HG03460 (cell line): Measurements from ENCODE around the gene NPAS2.

Experiments
- ATAC-seq: cut with Tn5 transposase; IDR thresholded peaks from one replicate; pipeline ENCODE4 v1.9.1; 2021; ENCODE audit not compliant: unreplicated experiment

Gene NPAS2

DNA sequence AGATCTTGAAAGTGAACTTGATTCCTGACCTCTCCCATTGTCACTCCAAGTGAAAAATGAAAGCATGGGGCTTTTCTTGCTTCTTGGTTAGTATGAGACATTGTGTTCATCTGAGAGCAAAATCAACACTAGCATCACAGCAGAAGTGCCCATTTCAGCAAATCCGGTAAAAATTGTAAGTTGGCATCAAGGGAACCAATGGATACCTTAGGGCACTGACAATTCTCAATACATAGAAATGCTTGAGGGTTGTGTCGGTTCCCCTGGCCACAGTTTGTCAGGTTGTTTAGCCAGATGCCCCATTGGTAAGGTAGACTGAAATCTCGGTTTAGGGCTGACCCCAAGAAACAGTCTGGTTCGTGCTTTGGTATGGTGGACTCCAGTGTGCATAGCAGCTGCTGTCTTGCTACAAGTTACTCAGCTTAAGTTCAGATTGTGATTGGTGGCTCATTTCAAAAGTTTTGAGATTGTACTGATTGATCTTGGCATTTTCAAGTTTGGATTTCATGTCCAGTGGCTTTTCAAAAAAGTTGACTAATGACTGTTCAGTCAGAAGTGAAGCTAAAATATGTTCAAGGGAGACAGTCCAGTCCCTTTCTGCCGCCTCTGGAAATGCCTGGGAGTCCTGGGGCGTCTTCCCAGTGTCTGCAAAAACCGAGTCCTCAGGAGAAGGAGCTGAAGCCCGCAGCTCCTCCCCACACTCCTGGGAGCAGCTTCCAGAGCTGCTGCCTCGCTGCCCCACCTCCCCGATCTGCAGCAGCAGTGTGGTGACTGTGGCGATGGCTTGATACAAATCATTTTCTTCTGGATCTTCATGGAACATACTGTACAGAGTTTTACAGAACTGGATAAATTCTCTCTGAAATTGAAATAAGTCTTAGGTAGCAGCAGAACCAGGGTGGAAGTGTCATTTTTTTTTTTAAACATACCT is 187.7 kb downstream of the NPAS2 start:
- ATAC-seq: no peak

DNA sequence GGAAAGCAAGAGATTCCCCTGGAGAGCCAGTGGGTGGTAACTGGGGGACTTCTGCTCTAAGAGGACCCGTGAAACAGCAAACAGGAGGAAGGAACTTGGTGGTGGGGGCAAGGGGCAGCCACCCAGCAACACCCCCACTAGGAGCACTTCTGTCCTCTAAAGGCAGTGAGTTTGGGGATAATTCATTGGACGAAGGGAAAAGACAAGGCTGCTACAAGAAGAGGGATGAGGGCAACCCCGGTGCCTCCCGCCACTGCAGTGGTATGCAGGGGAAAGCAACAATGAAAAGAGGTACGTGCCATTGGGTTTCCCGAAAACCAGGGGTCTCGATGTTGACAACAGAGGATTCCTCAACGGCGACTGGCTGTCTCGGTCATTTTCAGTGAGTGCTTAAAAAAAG is 191.2 kb downstream of the NPAS2 start:
- ATAC-seq: no peak

DNA sequence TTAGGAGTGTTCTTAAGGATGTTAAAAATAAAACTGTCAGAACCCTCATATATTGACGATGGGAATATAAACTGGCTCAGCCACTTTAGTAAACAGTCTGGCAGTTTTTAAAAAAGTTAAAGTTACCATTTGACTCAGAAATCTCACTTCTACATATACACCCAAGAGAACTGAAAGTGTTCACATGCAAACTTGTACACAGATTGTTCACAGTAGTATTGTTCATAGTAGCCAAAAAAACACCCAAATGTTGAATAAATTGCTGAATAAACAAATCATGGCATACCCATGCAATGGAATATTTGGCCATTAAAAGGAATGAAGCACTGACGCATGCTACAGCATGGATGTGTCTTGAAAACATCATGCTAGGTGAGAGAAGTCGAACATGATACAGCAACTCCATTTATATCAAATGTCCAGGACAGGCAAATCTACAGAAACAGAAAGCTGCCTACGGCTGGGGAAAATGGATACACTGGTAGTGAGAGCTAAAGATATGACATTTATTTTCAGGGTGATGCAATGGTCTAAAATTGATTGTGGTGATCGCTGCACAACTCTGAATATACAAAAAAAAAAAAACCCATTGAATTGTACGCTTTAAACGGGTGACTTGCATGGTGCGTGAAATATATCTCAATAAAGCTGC is 192.2 kb downstream of the NPAS2 start:
- ATAC-seq: peak; percentile 88

DNA sequence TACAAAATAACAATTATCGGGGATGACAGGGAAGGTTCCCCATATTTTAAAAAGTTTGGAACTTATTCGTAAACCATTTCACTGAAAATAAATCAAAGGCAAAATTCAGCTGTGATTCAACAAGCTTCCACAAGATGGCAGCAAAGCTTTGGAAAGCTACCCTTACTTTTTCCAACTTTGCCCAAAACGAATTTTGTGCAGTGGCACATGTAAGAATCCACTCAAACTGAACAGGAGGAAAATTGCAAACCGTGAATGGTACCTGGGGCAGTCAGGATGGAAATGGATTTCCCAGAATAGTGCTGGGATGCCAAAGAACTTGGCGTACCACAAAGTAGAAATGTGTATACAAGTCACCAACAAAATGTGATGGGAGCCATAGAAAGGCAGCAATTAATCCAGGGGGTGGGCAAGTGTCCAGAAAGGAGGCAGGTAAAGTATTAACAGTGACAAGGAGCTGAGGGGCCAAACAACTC is 192.8 kb downstream of the NPAS2 start:
- ATAC-seq: no peak

DNA sequence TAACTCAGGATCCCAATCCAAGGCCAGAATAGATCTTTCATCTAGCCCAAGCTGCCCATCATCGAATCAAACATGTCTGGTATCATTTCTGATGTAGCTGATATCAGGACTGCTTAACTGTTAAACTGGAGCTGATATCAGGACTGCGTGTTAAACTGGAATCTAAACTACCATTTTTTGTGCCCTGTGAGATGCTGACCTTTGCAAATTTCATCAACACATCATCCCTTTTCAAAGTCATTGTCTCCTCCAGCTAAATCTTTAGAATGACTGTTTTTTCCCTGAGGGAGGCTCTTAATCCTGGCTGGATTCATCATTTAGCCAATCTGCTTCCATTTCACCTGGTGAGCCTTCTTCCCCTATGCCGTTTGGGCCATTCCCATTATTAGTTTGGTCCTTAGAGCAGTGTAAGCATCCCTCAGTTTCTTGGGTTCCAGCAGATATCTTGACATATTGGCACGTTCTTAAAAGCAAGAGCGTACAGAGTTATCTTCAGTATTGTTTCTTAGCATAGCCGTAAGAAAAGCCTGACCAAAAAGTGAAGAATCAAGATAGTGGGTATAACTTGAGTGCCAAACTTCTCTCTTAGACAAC is 194.4 kb downstream of the NPAS2 start:
- no peak for ATAC-seq

DNA sequence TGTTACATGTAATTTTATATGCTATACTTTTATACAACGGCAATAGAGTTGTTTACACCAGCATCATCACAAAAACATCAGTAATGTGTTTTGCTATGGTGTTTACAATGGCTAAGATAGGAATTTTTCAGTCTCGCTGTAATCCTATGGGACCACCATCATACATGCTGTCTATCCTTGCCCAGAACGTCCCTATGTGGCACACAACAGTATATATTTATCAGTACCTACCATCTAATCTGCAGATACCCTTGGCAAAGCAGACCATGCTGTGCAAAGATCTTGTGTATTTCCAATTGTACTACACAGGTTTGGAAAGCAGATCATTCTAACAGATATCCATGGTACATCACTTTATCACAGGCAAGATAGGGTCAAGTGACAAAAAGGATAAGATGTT is 197.4 kb downstream of the NPAS2 start:
- ATAC-seq: no peak

DNA sequence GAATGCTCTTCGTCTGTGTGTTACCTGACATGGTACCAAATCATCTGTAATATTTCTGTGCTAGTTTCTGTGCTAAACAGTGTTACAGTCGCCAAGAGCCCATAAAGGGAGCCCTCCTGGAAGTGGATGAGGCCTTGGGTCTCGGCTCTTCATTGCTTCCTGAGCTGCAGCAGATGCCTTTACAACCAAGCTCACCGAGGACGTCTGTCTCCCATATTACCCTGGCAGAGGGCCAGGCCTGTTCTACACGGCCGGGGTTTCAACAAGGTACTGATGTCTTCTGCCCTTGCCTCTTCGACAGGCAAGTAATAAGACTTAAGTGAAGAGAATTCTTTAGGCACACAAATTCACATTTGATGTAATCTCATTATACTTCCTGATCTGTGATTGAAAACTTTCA is 199.0 kb downstream of the NPAS2 start:
- no peak for ATAC-seq

DNA sequence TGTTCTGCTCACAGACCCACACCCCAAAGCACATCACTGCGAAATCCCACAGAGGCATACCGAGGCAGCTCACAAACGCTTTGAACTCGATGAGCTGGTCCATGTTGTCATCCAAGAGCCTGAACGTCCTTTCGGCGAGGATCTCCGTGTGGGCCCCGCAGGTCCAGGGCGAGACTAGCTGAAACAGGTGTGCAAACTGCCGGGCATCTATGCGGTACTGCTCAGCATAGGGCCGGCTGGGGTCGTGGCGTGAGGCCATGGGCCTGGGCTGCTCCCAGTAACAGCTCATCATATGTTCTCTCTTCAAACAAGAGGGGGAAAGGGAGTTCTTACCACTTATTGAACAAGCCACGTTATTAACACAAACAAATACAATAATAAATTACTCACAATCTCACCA is 202.3 kb downstream of the NPAS2 start:
- no peak for ATAC-seq

DNA sequence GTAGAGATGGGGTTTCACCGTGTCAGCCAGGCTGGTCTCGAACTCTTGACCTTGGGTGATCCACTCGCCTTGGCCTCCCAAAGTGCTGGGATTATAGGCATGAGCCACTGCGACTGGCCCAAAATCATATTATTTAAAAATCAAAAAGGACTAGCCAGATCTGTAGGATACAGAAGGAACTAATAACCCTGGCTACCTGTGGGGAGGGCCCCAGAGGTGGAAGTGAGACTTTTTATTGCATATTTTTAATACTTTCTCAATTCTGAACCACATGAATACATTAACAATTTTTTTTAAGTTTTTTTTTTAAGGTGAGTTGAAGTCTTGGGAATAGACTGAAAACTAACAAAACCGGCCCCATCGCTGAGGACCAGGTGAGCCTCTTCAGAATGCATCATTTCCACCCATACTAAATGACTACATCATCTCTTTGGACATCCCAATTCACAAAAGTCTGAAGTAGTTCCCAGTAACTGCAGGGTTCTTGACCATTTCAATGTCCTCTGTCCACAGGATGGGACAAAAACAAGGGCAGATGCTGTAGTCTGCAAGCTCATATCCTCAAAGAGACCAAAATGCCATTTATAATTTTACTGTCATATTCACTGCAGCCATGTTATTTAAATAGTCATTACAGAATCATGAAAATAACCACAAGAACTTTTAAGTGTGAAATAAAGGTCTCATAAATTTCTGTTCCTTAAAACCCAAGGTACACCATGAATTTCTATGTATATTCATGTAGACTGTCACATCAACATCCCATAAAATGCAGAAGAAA is 203.6 kb downstream of the NPAS2 start:
- ATAC-seq: no peak

DNA sequence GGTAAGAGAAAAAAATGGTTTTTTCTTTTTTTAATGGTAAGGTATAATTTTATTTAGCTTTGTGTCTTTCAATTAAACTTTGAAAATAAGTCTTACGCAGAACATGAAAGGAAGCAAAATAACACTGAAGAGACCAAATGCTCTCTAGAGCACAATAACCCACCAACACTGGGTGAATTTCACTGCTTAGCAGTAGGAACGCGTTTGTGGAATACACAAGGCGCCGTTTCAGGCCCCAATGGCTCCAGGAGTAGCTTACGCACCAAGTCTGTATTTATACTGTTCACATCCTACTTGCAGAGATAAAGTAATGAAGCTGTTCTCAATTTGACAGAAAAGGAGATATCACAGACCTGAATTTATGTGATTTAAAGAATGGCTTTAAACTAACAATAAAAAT is 205.6 kb downstream of the NPAS2 start:
- no peak for ATAC-seq

DNA sequence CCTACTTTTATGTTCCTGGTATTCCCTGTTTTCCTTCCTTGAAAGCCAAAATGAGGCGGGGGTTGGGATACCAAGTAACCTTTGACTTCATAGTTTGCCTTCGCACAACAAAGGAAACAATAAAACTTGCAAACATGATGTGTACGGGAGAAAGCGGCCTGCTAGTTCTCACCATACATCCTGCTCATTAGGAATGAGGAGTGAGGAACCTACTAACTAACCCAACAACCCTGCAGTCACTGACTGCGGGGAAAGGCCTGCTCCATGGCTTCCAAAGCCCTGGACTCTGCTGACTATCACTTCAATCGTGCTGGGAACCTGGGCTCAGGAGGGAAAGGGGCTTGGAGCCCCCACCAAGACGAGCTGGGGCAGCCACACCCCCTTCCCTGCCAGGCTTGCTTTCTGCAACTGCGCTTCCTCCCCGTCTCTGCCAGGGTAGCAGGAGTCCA is 206.3 kb downstream of the NPAS2 start:
- ATAC-seq: no peak

DNA sequence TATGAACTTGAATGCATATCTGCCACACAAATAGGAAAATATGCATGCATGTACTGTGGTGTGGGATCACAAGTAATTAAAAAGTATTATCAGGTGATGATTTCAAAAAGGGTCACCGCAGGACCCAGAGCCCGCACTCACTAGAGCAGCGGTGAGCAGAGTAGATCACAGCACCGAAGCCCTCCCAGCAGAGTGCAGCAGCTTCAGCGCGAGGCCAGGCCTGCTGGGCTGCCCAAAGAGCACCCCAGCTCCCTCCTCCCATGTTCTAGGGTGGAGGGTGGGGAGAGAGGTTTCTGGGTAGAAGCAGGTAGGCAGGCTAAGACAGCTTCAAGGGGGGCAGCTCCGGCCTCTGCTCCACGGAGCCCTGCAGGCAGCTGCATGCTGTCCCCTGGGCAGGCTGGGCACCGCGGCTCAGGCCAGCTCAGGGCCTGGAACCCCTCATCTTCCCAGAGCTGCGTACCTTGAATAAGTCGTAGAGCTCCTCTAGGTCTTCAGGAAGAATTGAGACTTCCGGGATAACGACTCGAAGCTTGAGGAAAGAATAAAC is 207.1 kb downstream of the NPAS2 start:
- ATAC-seq: no peak

DNA sequence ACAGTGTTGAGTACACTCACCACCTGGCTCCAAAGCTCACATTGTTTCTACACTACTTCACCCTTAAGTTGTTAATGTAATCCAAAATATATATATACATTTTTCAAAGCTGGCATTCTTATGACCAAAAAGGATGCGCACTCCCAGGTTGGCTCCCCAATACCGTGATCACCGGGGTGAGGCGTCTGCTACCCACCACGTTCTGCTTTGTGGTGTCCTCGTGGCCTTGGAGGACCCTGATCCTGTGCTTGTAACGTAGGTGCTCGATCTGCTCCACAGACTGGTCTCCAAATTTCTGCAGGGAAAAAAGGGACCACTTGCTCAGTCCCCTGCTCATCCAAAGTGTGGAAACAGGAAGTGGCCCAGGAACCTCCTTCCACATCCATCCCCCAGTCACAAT is 207.9 kb downstream of the NPAS2 start:
- no peak for ATAC-seq

DNA sequence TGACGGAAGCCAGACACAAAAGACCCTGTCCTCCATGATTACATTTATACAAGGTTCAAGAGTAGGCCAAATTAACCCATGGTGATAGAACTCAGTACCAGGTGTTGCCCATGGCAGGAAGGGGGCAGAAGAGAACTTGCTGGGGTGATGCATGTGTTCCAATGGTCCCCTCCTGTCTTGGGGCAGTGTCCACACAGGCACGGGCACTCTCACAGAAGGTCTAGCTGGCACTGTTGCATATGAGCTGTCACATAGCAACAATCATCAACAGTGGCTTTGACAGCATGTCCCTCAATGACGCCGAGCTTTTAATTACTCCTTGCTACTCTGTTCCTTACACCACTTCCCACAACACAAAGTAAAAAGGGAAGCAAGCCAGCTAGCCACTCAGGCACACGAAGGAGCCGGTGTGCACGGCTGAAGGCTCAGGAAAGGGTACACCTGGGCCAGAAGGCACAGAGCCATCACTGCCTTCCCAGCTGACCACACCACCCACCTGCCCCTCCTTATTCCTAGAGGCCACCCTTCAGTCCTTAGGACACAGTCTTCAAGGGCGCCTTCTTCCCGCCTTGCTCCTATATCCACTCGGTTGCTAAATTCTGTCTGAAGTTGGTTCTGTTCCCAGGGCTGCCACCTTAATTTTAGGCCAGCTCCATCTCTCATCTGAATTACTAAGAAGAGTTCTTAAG is 211.1 kb downstream of the NPAS2 start:
- ATAC-seq: no peak

DNA sequence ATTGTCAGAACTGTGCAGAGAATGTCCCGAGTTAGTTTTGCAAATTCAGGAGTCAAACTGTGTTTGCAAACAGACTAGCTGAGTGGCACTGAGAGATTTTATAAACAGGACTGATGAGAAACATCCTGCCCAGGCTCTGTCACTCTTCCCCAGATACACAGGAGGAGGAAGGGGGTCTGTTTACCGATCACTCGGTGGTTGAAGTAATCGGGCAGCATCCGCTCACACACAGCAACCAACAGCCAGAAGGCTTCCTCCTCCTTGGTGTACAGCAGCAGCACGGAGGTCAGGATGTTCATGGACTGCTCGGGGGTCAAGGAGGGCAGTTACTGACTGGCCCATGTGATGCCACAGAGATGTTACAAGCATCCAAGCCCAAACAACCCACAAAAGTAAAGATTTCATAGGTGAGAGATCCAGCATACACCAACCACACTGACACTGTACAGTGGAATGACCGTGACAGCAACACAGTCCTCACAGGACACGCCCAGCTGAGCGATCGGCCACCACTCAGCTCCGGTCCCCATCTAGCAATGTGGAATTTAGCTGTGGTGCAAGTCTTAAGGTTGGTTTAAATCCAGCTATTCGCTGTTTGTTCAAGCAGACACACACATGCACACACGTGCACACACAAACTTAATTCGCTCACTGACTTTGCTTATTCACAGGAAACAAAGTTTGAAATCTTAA is 212.3 kb downstream of the NPAS2 start:
- ATAC-seq: no peak

DNA sequence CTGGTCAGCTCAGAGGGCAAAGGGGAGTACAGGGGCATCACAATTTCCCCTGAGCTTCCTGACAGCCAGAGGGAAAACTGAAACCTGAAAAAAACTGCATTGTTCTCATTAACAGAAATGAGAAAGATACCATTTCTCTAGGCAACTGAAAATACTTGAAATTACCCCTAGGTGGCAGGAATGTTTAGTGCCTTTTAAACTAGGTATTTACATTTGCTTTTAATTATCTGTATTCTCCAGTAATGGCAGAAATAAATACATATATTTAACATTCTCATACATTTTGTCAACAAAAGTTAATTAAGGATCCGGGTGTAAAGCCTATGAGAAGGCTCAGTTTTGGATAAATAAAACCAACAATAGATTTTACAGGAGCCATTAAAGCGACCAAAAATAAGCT is 216.6 kb downstream of the NPAS2 start:
- ATAC-seq: no peak

DNA sequence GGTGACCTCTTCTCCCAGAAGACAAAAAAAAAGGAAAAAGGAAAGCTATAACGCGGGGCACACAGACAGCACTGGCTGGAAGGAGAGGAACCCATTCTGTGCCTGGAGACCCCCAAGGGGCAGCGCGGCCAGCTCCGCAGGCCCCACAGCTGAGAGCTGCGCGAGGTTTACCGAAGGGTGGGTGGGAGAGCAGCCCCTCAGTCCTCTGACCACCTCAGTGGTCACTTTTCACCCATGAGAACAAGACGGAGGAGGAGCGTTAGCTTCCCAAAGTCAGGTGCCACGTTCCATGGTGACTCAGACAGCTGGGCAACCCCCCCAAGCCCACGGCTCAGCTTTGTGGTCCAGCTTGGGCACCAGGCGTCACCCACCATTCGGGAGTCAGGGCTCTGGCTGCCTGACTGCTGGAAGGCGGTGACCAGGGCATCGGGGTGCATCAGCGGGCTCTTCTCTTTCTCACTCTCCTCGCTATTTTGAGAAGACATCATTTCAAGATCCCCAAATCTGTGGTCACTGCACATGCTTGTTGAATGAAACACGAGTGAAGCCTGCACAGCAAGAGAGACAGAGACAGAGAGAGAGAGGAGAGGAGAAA is 217.3 kb downstream of the NPAS2 start:
- ATAC-seq: no peak

DNA sequence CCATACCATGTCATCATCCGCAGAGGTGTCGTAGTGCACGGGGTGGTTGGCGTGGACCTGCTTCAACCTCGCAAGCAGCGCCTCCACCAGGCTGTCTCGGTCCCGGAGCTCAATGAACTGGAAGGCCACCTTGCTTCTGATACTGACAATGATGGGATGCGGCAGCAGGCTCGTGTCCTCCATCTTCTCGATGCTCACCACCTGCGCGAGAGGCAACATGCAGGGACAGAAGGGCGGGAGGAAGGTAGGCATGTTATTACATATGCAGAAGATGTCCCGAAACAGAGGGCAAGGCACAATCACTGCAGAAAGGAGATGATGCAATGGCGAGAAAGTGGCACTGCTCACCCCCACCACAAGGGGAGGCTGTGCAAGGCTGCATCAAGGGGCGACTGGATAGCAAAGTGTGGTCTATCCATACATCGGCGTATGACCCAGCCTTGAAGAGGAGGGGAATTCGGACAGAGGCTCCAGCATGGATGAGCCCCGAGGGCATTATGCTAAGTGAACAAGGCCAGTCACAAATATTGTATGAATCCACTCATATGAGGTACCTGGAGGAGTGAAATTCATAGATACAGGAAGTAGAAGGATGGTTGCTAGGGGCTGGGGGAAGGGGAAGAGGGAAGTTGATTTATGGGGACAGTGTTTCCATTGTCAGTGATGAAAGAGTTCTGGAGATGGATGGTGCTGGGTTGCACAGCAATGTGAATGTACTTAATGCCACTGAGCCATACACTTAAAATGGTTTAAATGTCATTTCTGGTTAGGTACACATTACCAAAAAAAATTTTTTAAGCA is 218.7 kb downstream of the NPAS2 start:
- ATAC-seq: no peak
